B cell (primary cell): Measurements from ENCODE around the gene PEX11B. TPM values are rescaled to one million over a fixed set of nuclear protein-coding genes. Genes with fewer than 3 reads are reported as not detected.

Experiments
- ATAC-seq: fragments of 200-7000 bp; cut with Tn5 transposase; one replicate; pipeline ENCODE4 v1.10.0; 2021; ENCODE audit warnings: low read depth, mild to moderate bottlenecking, moderate number of reproducible peaks, moderate library complexity
- CTCF ChIA-PET: fragments of 350-600 bp; sonication (Branson Sonifier 250); formaldehyde crosslinking; loops from one replicate; lab custom pipeline; 2021; ENCODE audit warnings: antibody characterized with exemption, inconsistent platforms; lab: Charles Lee
- POLR2A ChIA-PET: fragments of 350-600 bp; sonication (Branson Sonifier 250); formaldehyde crosslinking; loops from one replicate; lab custom pipeline; 2021; ENCODE audit warnings: antibody characterized with exemption; lab: Charles Lee
- DNase-seq: peaks from one replicate; pipeline ENCODE4 v3.0.0; 2013
- H2AFZ ChIP-seq: 2 replicates; pipeline ENCODE4 v1.6.1; 2012; ENCODE audit warnings: mild to moderate bottlenecking, low read depth, low read length; ENCODE audit not compliant: insufficient read depth, poor library complexity, severe bottlenecking
- H3K27ac ChIP-seq, 2 donors: 1 replicate in 1 of 2; 2 replicates in 1 of 2; pipeline ENCODE4 v1.5.1; 2012 to 2013; ENCODE audit warnings: low read length in 2 of 2, mild to moderate bottlenecking in 2 of 2, moderate library complexity in 1 of 2
- H3K27me3 ChIP-seq, 4 experiments: fragments of 200-600 bp in 1 of 4; sonication (generic) in 1 of 4; replicated peaks in 1 of 4; 1 replicate in 2 of 4; 2 replicates in 2 of 4; pipeline versions ENCODE4 v1.6.1 to v1.7.0; 2013 to 2016; ENCODE audit warnings: low read length in 3 of 4, mild to moderate bottlenecking in 2 of 4, mixed read lengths in 1 of 4, moderate library complexity in 1 of 4; ENCODE audit not compliant: insufficient read depth in 4 of 4, control insufficient read depth in 3 of 4; ENCODE audit errors: control extremely low read depth in 1 of 4
- H3K36me3 ChIP-seq, 2 experiments: replicated peaks in 1 of 2; 1 replicate in 1 of 2; 2 replicates in 1 of 2; pipeline versions ENCODE4 v1.6.1 to v1.7.1; 2013; ENCODE audit warnings: low read length in 1 of 2; ENCODE audit not compliant: insufficient read depth in 2 of 2, control insufficient read depth in 1 of 2; ENCODE audit errors: control extremely low read depth in 1 of 2, extremely low read depth in 1 of 2
- H3K4me1 ChIP-seq, 2 donors: fragments of 200-600 bp in 1 of 2; sonication (generic) in 1 of 2; 1 replicate in 1 of 2; 2 replicates in 1 of 2; pipeline versions ENCODE4 v1.5.1 to v1.6.1; 2013 to 2017; ENCODE audit warnings: low read length in 2 of 2; ENCODE audit not compliant: control insufficient read depth in 2 of 2, insufficient read depth in 2 of 2
- H3K4me2 ChIP-seq: replicated peaks from 2 replicates; pipeline ENCODE3; 2012; ENCODE audit warnings: mild to moderate bottlenecking, low read depth, low read length; ENCODE audit not compliant: poor library complexity, severe bottlenecking
- H3K4me3 ChIP-seq, 5 experiments: fragments of 200-600 bp in 1 of 5; sonication (generic) in 1 of 5; 1 replicate in 3 of 5; 2 replicates in 2 of 5; pipeline versions ENCODE4 v1.5.1 to v1.7.0; 2011 to 2016; ENCODE audit warnings: low read length in 4 of 5, mild to moderate bottlenecking in 4 of 5, low read depth in 2 of 5, control low read depth in 1 of 5, moderate library complexity in 1 of 5; ENCODE audit not compliant: insufficient read depth in 1 of 5; ENCODE audit errors: control extremely low read depth in 1 of 5, extremely low read depth in 1 of 5
- H3K79me2 ChIP-seq: fragments of 200-600 bp; sonication (generic); one replicate; pipeline ENCODE4 v1.6.0; 2016; ENCODE audit warnings: low read length; ENCODE audit not compliant: control insufficient read depth, insufficient read depth
- H3K9ac ChIP-seq: fragments of 200-600 bp; sonication (generic); 2 replicates; pipeline ENCODE4 v1.6.1; 2017; ENCODE audit warnings: mild to moderate bottlenecking, low read length, moderate library complexity
- H3K9me3 ChIP-seq, 3 donors: one replicate each; pipeline versions ENCODE4 v1.6.1 to v1.7.1; 2013; ENCODE audit warnings: low read length in 2 of 3; ENCODE audit not compliant: control insufficient read depth in 2 of 3, insufficient read depth in 1 of 3; ENCODE audit errors: control extremely low read depth in 1 of 3
- H4K20me1 ChIP-seq: 2 replicates; pipeline ENCODE4 v1.6.0; 2012; ENCODE audit warnings: mild to moderate bottlenecking, low read length; ENCODE audit not compliant: insufficient read depth, control insufficient read depth, poor library complexity, severe bottlenecking
- H3K27ac Mint-ChIP-seq: one replicate; pipeline ENCODE4 v1.8.0; 2021; ENCODE audit warnings: mixed read lengths
- H3K27me3 Mint-ChIP-seq: one replicate; pipeline ENCODE4 v1.8.0; 2021; ENCODE audit warnings: mixed read lengths
- H3K4me1 Mint-ChIP-seq: one replicate; pipeline ENCODE4 v1.8.0; 2021; ENCODE audit warnings: mixed read lengths
- H3K4me3 Mint-ChIP-seq: one replicate; pipeline ENCODE4 v1.8.0; 2021; ENCODE audit warnings: mixed read lengths
- H3K9me3 Mint-ChIP-seq: one replicate; pipeline ENCODE4 v1.8.0; 2022; ENCODE audit warnings: mixed read lengths; ENCODE audit not compliant: insufficient read depth
- EZH2 ChIP-seq: IDR thresholded peaks from 2 replicates; pipeline ENCODE4 v1.6.1; 2012; ENCODE audit warnings: borderline replicate concordance, low read depth, mild to moderate bottlenecking, moderate library complexity, low read length; ENCODE audit not compliant: insufficient read depth, poor library complexity, severe bottlenecking
- WGBS: methylation state at CpG from one replicate; pipeline ENCODE4 v1.1.5; 2013; ENCODE audit warnings: missing lambda C conversion rate; ENCODE audit not compliant: insufficient coverage; 5-methylcytosine and 5-hydroxymethylcytosine counted together
- intact Hi-C: fragments of 100-400 bp; cut with micrococcal nuclease; formaldehyde crosslinking; loops from one replicate; pipeline ENCODE4 v1.10.0; 2022
- polyA plus RNA-seq: library from polyadenylated mRNA; depleted of rRNA; stranded (reverse); fragments of >200 nt; gene quantifications from 2 replicates; pipeline ENCODE4 v1.2.3, GENCODE V29; 2012
- total RNA-seq, 2 donors: library from RNA; stranded (reverse); fragments of 120-200 nt in 1 of 2; gene quantifications; 1 replicate in 1 of 2; 2 replicates in 1 of 2; pipeline versions ENCODE4 v1.2.3 to v1.2.4, GENCODE V29; 2013 to 2022
- TF ChIP-seq, protein P1 (sequence below): fragments of 200-600 bp; IDR thresholded peaks from one replicate; pipeline ENCODE4 v1.8.0; 2022; ENCODE audit warnings: antibody characterized with exemption, mild to moderate bottlenecking

The PEX11B gene
- total and polyA plus RNA-seq, 2 donors (not counting 1 experiment from before 2014, with no cell fraction given): 16.5 to 48.1 TPM

DNA sequence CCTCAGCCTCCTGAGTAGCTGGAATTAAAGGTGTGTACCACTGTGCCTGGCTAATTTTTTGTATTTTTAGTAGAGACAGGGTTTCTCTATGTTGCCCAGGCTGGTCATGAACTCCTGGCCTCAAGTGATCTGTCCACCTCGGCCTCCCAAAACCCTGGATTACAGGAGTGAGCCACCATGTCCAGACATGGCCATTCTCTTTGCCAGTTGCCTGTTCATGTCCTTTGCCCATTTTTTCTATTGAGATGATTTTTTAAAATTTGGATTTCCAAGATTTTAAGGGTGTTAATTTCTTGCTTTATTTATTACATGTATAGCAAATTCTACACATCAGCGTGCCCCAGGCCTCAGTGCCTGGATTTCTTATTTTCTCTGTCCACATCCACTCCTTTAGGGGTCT is 48.8 kb upstream of the PEX11B start:
- TF ChIP-seq, protein P1, sequence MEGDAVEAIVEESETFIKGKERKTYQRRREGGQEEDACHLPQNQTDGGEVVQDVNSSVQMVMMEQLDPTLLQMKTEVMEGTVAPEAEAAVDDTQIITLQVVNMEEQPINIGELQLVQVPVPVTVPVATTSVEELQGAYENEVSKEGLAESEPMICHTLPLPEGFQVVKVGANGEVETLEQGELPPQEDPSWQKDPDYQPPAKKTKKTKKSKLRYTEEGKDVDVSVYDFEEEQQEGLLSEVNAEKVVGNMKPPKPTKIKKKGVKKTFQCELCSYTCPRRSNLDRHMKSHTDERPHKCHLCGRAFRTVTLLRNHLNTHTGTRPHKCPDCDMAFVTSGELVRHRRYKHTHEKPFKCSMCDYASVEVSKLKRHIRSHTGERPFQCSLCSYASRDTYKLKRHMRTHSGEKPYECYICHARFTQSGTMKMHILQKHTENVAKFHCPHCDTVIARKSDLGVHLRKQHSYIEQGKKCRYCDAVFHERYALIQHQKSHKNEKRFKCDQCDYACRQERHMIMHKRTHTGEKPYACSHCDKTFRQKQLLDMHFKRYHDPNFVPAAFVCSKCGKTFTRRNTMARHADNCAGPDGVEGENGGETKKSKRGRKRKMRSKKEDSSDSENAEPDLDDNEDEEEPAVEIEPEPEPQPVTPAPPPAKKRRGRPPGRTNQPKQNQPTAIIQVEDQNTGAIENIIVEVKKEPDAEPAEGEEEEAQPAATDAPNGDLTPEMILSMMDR: no peak
- no peak for TF ChIP-seq EZH2
- H3K27ac Mint-ChIP-seq: no peak overlapping the region
- Histone ChIP-seq H3K79me2 (peaks cover 82% of the 10 kb centered on the region), H3K36me3 (peaks cover 0 to 2% of the 10 kb centered on the region in 2 experiments), H3K4me2 (no peak overlapping the region), H3K9ac (no peak overlapping the region), H3K9me3 (peaks cover 0 to 7% (median 6%) of the 10 kb centered on the region in 3 donors), H3K4me1 (peaks cover 22 to 23% of the 10 kb centered on the region in 2 donors), H2AFZ (no peak overlapping the region), H3K27ac (no peak overlapping the region), H3K27me3 (no peaks in the 10 kb centered on the region), H4K20me1 (no peaks in the 10 kb centered on the region), H3K4me3 (no peak overlapping the region)
- H3K4me3 Mint-ChIP-seq: no peak overlapping the region
- WGBS: 100% methylated on average over 1 of the region's 2 CpGs
- ChIA-PET CTCF (interaction anchor here (0.7 to 5.6 kb wide), 6 partner anchors 9 to 1276 kb away, joined by 3 to 82 read pairs (median 4); partner anchors contain the start of genes LIX1L and RBM8A), POLR2A (interaction anchor here (1.1 kb wide), 1 partner anchor 122 kb away, joined by 3 read pairs; the partner anchor contains the start of gene NUDT17)
- no peaks in the 10 kb centered on the region for H3K27me3 Mint-ChIP-seq
- H3K9me3 Mint-ChIP-seq: no peaks in the 10 kb centered on the region
- DNase-seq (no peak), ATAC-seq (no peak)
- intact Hi-C loops: no loop called here
- H3K4me1 Mint-ChIP-seq: peaks cover 37% of the 10 kb centered on the region

DNA sequence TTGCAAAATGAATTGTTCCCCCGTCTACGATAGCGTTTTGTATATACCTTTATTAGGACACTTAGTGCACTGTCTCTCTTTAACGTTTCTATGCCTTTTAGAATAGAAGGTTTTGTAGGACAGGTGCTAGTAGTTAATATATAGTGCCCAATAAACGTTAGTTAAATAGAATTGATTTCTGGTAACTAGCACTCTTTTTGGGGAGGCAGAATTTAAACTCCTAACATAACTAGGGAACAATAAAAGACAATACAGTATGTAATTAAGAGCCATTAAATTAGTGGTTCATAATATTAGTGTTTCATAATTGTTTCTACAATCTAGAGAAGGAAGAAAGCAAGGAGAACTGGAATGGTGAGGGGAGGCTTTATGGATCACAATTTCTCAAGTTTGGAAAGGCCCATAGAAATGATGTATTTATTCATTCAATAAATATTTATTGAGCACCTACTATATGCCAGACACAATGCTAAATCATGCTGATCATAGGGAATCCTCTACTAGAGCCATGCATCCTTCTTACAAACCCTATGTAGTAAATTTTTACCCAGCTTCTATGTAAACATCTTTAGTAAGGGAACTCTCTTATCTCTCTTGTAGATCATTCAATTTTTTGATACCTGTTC is 46.7 kb upstream of the PEX11B start:
- WGBS: no CpG with 5 or more reads among the region's 5 CpGs
- TF ChIP-seq, protein P1: no peak
- no peak for TF ChIP-seq EZH2
- POLR2A ChIA-PET: interaction anchor here (0.6 to 3.5 kb wide), 10 partner anchors 8 to 119 kb away, joined by 4 to 43 read pairs (median 7); partner anchors contain the start of genes NUDT17, PIAS3 and RBM8A

More for the DNA sequence above, 46.7 kb upstream of the PEX11B start:
- Mint-ChIP-seq H3K4me1 (peaks cover 52% of the 10 kb centered on the region), H3K4me3 (peak overlapping the region; percentile 95), H3K9me3 (no peaks in the 10 kb centered on the region), H3K27ac (peak overlapping the region; percentile 97), H3K27me3 (no peaks in the 10 kb centered on the region)
- Histone ChIP-seq H3K27ac (peak overlapping the region; percentile 59 to 85), H3K4me2 (peak overlapping the region; percentile 89), H2AFZ (peak overlapping the region; percentile 89), H3K4me3 (peak overlapping the region; percentile 54 to 91 (median 87)), H3K36me3 (peaks cover 0 to 2% of the 10 kb centered on the region in 2 experiments), H3K4me1 (peaks cover 26 to 43% of the 10 kb centered on the region in 2 donors), H3K27me3 (no peaks in the 10 kb centered on the region), H3K9ac (peak overlapping the region; percentile 77), H3K79me2 (peaks cover 78% of the 10 kb centered on the region), H3K9me3 (peaks cover 0 to 7% (median 6%) of the 10 kb centered on the region in 3 donors), H4K20me1 (no peaks in the 10 kb centered on the region)
- intact Hi-C loops: no loop called here
- DNase-seq: no peak
- CTCF ChIA-PET: interaction anchor here (0.6 to 5.6 kb wide), 15 partner anchors 14 to 120 kb away, joined by 3 to 82 read pairs (median 6); partner anchors contain the start of genes ANKRD35, ITGA10, NUDT17 and PIAS3
- no peak for ATAC-seq
